Measurements from ENCODE around the gene CABLES2. TPM values are rescaled to one million over a fixed set of nuclear protein-coding genes. Genes with fewer than 3 reads are reported as not detected.

The CABLES2 gene
- total and polyA plus RNA-seq, 2 of the 4 experiments (the other 2 are of a cell fraction) = 1.4 to 5.1 TPM

DNA sequence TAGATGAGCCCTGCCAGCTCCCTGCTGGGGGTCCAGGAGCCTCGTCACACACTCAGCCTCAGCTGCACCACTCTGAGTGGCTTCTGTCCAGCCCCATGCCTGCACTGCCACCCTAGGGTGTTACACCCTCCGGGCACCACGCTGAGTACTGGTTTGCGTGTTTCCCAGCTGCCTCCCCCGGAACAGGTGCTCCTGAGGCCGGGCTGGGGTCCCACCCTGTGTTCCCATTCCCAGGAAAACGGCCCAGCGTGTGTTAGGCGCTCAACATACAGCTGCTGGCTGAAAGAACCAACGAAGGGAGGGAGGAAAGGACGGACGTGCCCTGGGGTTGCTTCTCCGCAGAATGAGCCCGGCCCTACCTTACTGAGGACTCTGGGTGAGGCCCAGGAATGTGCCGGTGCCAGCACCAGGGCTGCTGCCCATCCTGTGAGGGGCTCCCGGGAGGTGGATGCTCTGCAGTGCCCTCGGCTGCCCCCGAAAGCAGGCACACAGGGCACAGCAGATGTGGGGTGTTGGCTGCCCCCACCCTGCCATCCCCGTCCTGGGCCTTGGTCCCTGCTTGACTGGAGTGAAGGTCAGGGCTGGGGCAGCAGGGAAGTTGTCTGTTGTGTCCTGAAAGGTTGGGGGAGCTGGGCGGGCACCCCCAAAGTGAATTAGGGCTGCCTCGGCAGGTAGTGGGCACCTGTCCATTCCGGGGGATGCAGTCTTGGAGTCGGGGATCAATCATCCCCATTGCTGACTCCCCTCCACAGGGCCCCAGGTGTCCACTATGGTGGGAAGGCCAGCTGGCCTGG, 56.3 kb downstream of the CABLES2 start:
- dilution Hi-C loops (cut with HindIII; ENCODE audit: low sequenced_read_pairs, unreplicated experiment) = no loop called here
- Histone ChIP-seq H3K4me2 (ENCODE audit: low read depth, low read length) (no peak overlapping the region), H4K91ac (ENCODE audit: insufficient read depth, low read depth, low read length) (no peak overlapping the region), H3K23ac (ENCODE audit: low read depth, low read length) (no peak overlapping the region), H3K14ac (replicated peaks; ENCODE audit: low read depth, low read length) (no peak overlapping the region), H2BK120ac (ENCODE audit: low read depth, low read length) (no peak overlapping the region), H4K8ac (ENCODE audit: low read depth in 2 of 2, low read length in 2 of 2) (no peak overlapping the region), H3K18ac (ENCODE audit: low read depth, low read length) (no peak overlapping the region), H3K79me1 (ENCODE audit: low read depth in 1 of 2, low read length in 2 of 2) (no peaks in the 10 kb centered on the region), H4K5ac (ENCODE audit: low read depth, low read length) (no peak overlapping the region), H2AK5ac (ENCODE audit: low read depth, low read length) (no peak overlapping the region), H3K36me3 (ENCODE audit: control insufficient read depth, insufficient read depth, low read length) (peaks cover 9% of the 10 kb centered on the region; the same call in 1 of the 2 replicates), H3K27ac (ENCODE audit: insufficient read depth, low read length) (no peak overlapping the region), H3K9ac (ENCODE audit: low read depth, low read length) (no peak overlapping the region), H3K4me3 (ENCODE audit: insufficient read depth, low read depth, low read length) (no peak overlapping the region), H3K4ac (ENCODE audit: low read depth, low read length) (no peak overlapping the region), H3K9me3 (ENCODE audit: control insufficient read depth, insufficient read depth, low read length) (no peaks in the 10 kb centered on the region), H3K56ac (ENCODE audit: extremely low read depth, insufficient read depth, low read length) (no peak overlapping the region), H2BK5ac (ENCODE audit: low read depth, low read length, poor library complexity, severe bottlenecking) (no peak overlapping the region), H2AFZ (replicated peaks; ENCODE audit: low read length, poor library complexity) (no peak overlapping the region), H3K27me3 (ENCODE audit: control insufficient read depth, insufficient read depth, low read length) (no peaks in the 10 kb centered on the region), H3K9me1 (ENCODE audit: insufficient read depth, low read length) (no peaks in the 10 kb centered on the region), H2BK15ac (ENCODE audit: low read depth, low read length) (no peak overlapping the region), H2AK9ac (replicated peaks; ENCODE audit: low read depth, low read length, poor library complexity) (no peak overlapping the region), H3K4me1 (ENCODE audit: control insufficient read depth, insufficient read depth, low read length) (peaks cover 7% of the 10 kb centered on the region), H4K20me1 (ENCODE audit: insufficient read depth, low read length) (no peaks in the 10 kb centered on the region), H2BK20ac (ENCODE audit: low read depth, low read length) (no peak overlapping the region)
- DNase-seq (no peak), ATAC-seq (ENCODE audit: low read depth) (no peak)
- intact Hi-C loops (cut with micrococcal nuclease) = no loop called here
- no TSS peak for BruUV-seq (replicated peaks)
- 95% methylated on average over 9 of the region's 23 CpGs; no CpG with 5 or more reads in 1 of the 2 experiments for WGBS, 2 experiments (ENCODE audit: extremely low coverage in 2 of 2, insufficient read length in 1 of 2)
- ChIA-PET CTCF (no interaction called here), POLR2A (ENCODE audit: unreplicated experiment) (no interaction called here)
- TF ChIP-seq, protein P1, sequence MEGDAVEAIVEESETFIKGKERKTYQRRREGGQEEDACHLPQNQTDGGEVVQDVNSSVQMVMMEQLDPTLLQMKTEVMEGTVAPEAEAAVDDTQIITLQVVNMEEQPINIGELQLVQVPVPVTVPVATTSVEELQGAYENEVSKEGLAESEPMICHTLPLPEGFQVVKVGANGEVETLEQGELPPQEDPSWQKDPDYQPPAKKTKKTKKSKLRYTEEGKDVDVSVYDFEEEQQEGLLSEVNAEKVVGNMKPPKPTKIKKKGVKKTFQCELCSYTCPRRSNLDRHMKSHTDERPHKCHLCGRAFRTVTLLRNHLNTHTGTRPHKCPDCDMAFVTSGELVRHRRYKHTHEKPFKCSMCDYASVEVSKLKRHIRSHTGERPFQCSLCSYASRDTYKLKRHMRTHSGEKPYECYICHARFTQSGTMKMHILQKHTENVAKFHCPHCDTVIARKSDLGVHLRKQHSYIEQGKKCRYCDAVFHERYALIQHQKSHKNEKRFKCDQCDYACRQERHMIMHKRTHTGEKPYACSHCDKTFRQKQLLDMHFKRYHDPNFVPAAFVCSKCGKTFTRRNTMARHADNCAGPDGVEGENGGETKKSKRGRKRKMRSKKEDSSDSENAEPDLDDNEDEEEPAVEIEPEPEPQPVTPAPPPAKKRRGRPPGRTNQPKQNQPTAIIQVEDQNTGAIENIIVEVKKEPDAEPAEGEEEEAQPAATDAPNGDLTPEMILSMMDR (conservative IDR thresholded peaks at IDR 0.05; ENCODE audit: low read depth, low read length) = no peak
- TF ChIP-seq MAZ (IDR thresholded peaks at IDR 0.05; ENCODE audit: borderline replicate concordance, low read depth, low read length) (no peak), NFE2L2 (IDR thresholded peaks at IDR 0.05; ENCODE audit: low read depth, low read length) (no peak), CEBPB (IDR thresholded peaks at IDR 0.05; ENCODE audit: low read depth, low read length) (no peak)
- in situ Hi-C loops (cut with MboI; ENCODE audit: low sequenced_read_pairs) = no loop called here

Data from IMR-90 (cell line).